Bronchial epithelial cell (primary cell): ENCODE results near the gene BCAR1. TPM values are rescaled to one million over a fixed set of nuclear protein-coding genes. Genes with fewer than 3 reads are reported as not detected.

Experiments
- DNase-seq: peaks from one replicate; pipeline ENCODE4 v3.0.0-alpha.2; 2010; ENCODE audit warnings: low read depth
- FAIRE-seq: peaks from 2 replicates; lab custom pipeline; 2011; peaks lifted over from hg19 to GRCh38; lab: Jason Lieb, UNC
- H3K27me3 ChIP-seq: 2 replicates; pipeline ENCODE4 v1.5.1; 2011; ENCODE audit warnings: low read length; ENCODE audit not compliant: control insufficient read depth, insufficient read depth
- H3K36me3 ChIP-seq: 2 replicates; pipeline ENCODE4 v1.5.1; 2011; ENCODE audit warnings: low read length; ENCODE audit not compliant: control insufficient read depth, insufficient read depth
- H3K4me3 ChIP-seq: 2 replicates; pipeline ENCODE4 v1.5.1; 2011; ENCODE audit warnings: mild to moderate bottlenecking, low read depth, low read length, control low read depth
- CTCF ChIP-seq: IDR thresholded peaks from 2 replicates; pipeline ENCODE4 v1.5.1; 2011; ENCODE audit warnings: mild to moderate bottlenecking, moderate library complexity, low read length, control low read depth, inconsistent platforms; ENCODE audit not compliant: insufficient read depth, severe bottlenecking
- total RNA-seq: library from RNA; depleted of rRNA; stranded (reverse); fragments of >200 nt; gene quantifications from 2 replicates; pipeline ENCODE4 v1.2.1, GENCODE V29; 2014

The BCAR1 gene
- total RNA-seq, 1 donor from 2014 or later, result 44.2 TPM

- no peak for FAIRE-seq
- H3K4me3 ChIP-seq, result no peak overlapping the region
- no peak for DNase-seq
- no peak for TF ChIP-seq CTCF
- H3K27me3 ChIP-seq, result no peaks in the 10 kb centered on the region
- H3K36me3 ChIP-seq, result peaks cover 32% of the 10 kb centered on the region
Measured at GRCh38 chr16:75239542-75240122, 11.8 kb downstream of the BCAR1 start.

- H3K4me3 ChIP-seq, result no peak overlapping the region
- H3K36me3 ChIP-seq, result peaks cover 30% of the 10 kb centered on the region
- no peaks in the 10 kb centered on the region for H3K27me3 ChIP-seq
- peak; percentile 22 for TF ChIP-seq CTCF
- FAIRE-seq (no peak), DNase-seq (no peak)
Measured at GRCh38 chr16:75238853-75239541, 12.4 kb downstream of the BCAR1 start.

GRCh38 chr16:75238132-75238852 is 13.1 kb downstream of the BCAR1 start:
- Histone ChIP-seq H3K27me3 (no peaks in the 10 kb centered on the region), H3K36me3 (peaks cover 34% of the 10 kb centered on the region), H3K4me3 (no peak overlapping the region)
- FAIRE-seq (no peak), DNase-seq (no peak)
- TF ChIP-seq CTCF, result no peak

GRCh38 chr16:75237398-75238131 is 13.9 kb downstream of the BCAR1 start:
- no peak for TF ChIP-seq CTCF
- Histone ChIP-seq H3K36me3 (peaks cover 32% of the 10 kb centered on the region), H3K27me3 (no peaks in the 10 kb centered on the region), H3K4me3 (no peak overlapping the region)
- no peak for FAIRE-seq
- no peak for DNase-seq

- H3K36me3 ChIP-seq, result peaks cover 26% of the 10 kb centered on the region
- no peaks in the 10 kb centered on the region for H3K27me3 ChIP-seq
- FAIRE-seq, result no peak
- H3K4me3 ChIP-seq, result no peak overlapping the region
- no peak for TF ChIP-seq CTCF
- no peak for DNase-seq
Measured at GRCh38 chr16:75236736-75237397, 14.6 kb downstream of the BCAR1 start.
